SK-N-SH (cell line): Measurements from ENCODE around the gene MAP3K4.

Source experiments
- RCOR1 ChIP-seq: fragments of 150-350 bp; IDR thresholded peaks from 2 replicates; pipeline ENCODE4 v1.6.1; 2017; ENCODE audit warnings: antibody characterized with exemption, low read length
- TCF12 ChIP-seq: IDR thresholded peaks from 2 replicates; pipeline ENCODE4 v1.4.0; 2012

DNA sequence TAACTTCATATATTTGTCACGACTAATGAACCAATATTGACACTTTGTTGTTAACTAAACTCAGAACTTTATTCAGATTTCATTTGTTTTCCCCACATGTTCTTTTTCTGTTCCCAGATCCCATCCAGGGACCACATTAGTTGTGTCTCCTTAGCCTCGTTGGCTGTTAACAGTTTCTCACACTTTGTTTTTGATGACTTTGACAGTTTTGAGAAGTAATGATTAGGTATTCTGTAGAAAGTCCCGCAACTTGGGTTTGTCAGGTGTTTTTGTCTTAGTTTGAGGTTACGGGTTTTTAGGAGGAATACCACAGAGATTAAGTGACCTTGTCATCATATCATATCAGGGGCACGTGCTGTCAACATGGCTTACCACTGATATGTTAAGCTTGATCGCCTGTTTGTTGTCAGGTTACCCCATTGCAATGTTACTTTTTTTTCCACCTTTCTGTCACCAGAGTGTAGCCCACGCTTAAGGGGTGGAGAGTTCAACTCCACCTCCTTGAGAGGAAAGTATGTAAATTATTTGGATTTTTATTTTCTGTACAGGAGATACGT is 32.9 kb downstream of the MAP3K4 start:
- TF ChIP-seq TCF12 = no peak
- TF ChIP-seq RCOR1 = no peak
